G401 (cell line): ENCODE measurements around the gene EEF1AKMT3. TPM values are rescaled to one million over a fixed set of nuclear protein-coding genes. Genes with fewer than 3 reads are reported as not detected.

Experiments
- DNase-seq: peaks from one replicate; pipeline ENCODE4 v3.0.0-alpha.2; 2015; ENCODE audit warnings: low spot score
- in situ Hi-C: cut with HindIII; loops from 2 replicates; pipeline ENCODE4 v1.10.0; 2016; ENCODE audit warnings: low sequenced_read_pairs, mixed read lengths
- total RNA-seq: library from RNA; depleted of rRNA; stranded (reverse); fragments of >200 nt; shearing (Covaris generic); gene quantifications from 2 replicates; pipeline ENCODE4 v1.2.3, GENCODE V29; 2014; rRNA removed

EEF1AKMT3 gene
- total RNA-seq = 5.1 and 7.0 TPM in 2 replicates

DNA sequence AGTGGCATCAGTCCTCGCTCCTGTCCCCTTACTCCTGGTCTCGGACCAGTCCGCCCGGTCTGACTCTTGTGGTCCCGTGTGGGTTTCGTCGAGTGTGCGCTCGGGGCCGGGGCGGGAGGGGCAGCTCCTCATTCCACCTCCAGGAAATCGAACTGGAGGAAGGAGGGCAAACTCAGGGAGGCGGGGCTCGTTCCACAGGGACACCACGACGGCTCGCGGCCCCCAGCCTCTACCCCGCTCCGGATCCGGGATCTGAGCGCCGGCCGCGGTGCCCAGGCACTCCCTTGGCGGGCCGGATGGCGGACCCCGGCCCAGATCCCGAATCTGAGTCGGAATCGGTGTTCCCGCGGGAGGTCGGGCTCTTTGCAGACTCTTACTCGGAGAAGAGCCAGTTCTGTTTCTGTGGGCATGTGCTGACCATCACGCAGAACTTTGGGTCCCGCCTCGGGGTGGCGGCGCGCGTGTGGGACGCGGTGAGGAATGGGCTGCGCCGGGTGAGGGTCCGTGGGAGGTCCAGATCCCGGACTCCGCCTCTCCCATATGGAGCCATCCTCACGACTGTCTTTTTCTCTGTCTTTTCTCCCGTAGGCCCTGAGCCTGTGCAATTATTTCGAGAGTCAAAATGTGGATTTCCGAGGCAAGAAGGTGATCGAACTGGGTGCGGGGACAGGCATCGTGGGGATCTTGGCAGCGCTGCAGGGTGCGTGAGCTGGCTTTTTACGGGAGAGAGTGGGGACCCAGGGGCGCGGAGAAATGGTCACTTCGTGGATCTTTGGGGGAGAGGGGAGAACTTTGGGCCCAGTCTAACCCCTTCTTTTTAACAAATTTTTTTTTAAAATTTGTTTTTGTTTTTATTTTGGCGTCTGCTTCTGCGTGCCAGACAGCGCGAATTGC lies at the start of gene EEF1AKMT3:
Gene EEF1AKMT3, plus strand, starts transcription at position 186 of the 894 bp plus-strand sequence. Its CDS starts 111 bp downstream, at position 297.
- in situ Hi-C loops = no loop called here
- DNase-seq = peak; percentile 65

DNA sequence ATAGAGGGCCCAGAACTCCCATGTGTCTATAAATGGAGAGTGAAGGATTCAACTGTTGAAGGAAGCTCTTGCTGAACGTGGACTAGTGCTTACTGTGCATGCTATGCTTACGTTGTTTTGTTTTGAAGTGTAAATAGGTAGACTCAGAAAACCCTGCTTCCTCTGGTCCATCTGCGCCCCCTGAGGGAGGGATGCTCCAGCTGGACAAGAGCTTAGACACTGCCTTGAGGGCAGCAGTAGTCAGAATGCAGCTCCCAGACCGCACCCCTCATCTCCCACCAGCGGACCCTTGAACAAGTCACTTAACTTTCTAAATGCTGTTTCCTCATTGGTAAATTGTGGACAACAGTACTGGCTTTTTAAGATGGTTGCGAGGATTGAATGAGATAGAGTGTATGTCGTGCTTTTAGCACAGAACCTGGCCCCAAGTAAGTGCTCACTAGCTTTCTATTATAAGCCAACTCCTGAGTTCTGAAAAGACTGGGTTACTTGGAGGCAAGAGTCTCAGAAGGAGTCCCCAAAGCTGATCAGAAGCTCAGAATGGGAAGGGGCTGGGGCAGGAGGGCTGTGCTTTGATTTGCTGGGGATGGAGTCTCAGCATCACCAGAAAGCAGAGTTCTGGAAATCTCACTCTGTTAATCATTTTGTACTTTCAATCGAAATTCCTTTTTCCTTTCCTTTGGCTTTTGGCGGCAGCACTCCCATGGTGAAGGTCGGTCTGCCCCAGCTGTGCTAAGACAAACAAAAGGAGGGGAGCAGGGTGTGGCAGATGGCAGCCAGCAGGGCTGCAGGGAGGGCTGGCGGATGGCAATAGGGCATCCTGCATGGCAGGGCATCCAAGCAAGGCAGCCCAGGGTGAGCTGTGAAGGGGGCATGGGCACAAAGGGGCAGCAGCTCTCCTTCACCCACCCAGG lies 49.4 kb upstream of the EEF1AKMT3 start:
- in situ Hi-C loops = no loop called here
- peak; percentile 38 for DNase-seq

DNA sequence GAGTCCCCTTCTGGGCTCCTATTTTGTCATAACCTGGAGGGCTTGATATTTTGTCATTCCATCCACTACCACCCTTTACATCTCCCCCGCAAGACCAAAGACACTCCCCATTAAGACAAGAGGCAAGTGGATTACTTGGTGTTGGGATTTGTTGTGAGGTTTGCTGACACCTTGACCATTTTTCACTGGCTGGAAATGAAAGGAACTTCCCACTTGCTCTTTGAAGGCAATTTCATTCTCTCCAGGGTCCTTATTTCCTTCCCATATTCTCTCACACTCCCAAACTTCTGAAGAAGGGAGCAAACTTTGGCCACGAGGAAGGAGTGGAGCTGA lies 48.8 kb upstream of the EEF1AKMT3 start:
- in situ Hi-C loops = no loop called here

DNA sequence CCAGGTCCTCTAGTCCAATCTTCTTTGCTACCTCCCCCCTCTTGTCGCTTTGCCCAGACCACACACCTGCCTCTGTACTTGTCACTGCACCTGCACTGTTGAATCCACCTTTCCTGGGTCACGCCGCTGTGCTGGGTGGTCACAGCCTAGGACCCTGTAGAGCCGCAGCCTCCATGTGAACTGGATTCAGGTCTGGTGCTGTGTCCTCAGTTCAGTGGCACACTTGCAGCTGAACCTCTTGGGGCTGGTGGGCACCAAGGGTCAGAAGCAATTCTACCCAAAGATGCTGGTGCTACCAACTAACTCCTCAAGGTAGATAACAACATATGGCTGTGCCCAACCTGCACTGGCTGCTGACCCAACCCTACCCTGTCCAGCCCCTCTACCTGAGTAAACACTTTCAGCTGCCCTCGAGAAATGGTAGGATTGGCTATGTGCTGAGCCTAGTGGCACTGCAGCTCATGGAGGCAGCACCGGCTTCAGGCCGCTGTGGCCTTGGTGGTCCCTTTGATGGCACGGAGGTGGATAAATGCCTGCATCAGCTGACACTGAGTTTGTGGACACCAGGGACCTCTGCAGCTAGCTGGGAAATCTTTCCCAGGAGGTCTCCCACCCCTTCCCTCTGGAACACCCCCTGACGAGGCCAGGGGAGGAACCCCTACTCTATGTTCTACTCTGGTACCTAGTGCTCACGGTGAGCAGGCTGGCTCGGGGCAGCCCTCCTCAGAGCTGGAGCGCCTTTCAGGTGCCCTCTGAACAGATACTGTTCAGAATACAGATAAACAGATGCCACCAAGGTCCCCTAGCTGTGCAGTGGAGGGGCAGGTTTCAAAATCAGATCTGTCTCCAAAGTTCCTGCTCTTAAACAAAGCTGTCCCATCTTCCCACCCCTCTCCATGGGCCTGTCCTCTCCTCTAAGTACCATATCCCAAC lies 48.1 kb upstream of the EEF1AKMT3 start:
- in situ Hi-C loops = no loop called here
- DNase-seq = no peak

More for the DNA sequence above, 48.8 kb upstream of the EEF1AKMT3 start:
- DNase-seq = peak; percentile 18

DNA sequence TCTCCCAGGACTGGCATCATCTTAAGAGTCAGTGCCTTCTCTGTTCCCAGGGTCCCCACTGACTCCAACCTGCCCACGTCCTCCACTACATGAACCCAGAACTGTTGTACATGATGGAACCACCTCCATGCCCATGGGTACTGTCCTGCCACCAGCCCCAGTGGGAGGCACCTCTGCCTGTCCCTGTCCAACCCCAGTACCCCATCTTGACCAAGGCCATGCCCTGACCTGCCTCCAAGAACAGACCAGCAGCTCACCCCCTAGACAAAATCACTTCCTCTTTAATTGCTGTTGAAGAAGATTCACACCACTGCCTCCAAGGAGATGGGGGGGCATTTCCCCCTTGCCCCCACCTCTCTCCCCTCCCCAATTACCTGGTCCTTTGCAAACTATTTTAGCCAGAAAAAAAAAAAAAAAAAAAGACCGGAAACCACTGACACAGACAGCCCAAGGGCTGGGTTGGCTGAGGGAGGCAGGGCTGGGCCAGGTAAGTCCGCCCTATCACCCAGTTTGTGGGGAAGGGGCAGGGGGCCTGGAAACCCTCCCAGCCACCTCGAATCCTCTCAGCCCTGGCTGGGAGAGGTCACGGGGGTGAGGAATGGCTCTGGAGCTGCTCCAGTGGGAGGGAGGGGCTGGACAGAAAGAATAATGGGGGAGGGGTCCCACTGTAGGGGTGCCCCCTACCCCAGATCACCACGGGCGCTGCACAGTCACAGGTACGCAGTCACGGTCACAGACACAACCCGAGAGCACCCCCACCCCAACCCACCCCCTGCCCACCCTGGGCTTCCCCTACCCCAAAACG lies 47.3 kb upstream of the EEF1AKMT3 start:
- in situ Hi-C loops = no loop called here
- DNase-seq = no peak

DNA sequence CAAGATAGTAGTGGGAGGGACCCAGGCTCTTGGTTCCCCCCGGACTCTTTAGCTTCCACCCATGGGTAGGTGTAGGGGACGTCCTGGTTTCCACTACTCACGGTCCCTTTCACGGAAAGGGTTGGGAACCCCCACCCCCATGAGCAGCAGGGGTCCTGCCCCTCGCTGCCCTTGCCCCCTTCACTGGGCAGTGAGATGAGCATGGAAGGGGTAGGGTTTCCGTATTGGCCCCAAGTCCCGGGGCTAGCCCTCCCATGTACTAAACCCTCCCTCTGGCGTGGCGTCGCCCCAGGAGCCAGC lies 46.6 kb upstream of the EEF1AKMT3 start:
- in situ Hi-C loops = no loop called here
- DNase-seq = no peak

DNA sequence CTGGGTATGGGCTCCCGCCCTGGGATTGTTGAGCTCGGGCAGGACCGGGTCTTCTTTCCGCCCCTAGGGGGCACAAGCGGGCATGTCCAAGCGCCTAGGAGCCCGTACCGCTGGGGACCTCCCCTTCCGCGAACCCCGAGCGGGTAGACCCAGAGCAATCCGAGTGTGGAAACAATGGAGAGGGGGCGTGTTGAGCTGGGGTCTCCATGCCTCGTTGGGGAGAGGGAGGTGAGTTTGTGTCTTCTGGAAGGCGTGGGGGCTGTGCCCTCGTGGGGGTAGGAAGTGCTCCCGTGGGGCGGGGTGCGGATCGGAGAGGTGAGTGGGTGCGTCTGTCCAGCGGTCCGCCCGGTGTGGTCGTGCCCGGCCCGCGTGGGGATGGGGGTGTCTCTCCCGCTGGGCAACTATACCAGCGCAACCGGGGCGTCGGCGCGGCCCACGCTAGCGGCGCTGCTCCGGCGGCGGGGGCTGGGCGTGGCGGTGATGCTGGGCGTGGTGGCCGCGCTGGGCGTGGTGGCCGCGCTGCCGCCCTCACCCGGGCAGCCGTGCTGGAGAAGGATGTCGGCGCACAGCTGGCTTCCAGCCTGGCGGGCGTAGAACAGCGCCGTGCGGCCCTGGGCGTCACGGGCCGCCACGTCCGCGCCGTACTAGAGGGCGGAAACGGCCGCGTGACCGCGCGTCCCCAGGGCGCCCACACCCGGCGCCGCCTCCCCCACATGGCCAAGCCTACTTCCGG lies 46.1 kb upstream of the EEF1AKMT3 start:
- in situ Hi-C loops = no loop called here
- DNase-seq = peak; percentile 64

DNA sequence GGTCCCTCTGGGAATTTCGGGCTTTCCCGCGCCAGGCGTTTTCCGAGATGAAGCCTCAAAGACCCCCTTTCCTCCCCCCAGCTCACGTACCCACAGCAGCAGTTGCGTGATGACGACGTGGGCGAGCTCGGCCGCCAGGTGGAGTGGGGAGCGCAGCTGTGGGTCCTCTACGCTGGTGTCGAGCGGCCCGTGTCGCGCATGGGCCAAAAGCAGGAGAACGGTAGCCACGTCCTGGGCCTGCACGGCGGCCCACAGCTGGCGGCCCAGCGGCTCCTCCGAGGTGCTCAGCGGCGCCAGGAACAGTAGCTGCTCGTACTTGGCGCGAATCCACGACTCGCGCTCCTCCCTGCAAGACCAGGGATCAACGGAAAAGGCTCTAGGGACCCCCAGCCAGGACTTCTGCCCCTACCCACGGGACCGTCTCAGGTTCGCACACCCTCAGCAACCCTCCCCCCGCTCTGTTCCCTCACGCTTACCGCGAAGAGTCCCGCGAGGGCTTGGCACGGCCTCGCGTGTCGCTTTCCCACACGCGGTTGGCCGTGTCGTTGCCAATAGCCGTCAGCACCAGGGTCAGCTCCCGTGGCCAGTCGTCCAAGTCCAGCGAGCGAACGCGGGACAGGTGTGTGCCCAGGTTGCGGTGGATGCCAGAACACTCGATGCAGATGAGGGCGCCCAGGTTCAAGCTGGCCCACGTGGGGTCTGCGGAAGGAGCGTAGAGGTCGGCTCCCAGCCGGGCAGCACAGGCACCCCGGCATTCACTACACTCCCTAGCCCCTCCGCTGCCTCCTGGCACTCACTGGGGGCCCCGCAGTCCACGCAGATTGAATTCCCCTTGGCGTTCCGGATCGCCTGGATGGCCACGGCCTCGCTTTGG lies 45.3 kb upstream of the EEF1AKMT3 start:
- DNase-seq = peak; percentile 38
- in situ Hi-C loops = no loop called here

DNA sequence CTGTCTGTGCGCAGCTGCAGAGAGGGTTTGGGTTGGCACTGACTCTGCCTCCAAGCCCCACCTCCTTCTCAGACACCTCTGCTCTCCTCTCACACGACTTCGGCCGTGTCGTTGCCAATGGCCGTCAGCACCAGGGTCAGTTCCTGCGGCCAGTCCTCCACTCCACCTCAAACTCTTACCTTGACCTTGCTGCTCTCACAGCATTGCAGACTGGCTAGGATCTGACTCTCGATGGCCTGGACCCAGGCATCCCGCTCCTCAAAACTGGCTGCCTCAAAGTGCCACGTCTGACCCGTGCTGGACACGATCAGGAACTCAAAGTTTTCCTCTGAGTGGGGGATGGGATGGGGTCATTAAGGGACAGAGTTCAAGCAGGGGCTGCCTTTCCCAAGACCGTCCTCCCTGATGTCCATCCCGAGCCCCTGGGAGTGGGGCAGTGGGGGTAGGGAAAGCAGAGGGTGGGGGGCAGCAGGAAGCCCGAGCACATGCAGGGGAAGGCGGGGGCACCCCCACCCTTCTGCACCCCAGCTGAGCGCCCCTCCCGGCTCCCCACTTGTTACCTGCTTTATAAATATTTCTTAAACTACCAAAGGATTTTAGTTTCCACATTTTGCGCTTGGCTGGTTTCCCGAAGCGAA lies 44.5 kb upstream of the EEF1AKMT3 start:
- DNase-seq = peak; percentile 64
- in situ Hi-C loops = no loop called here

DNA sequence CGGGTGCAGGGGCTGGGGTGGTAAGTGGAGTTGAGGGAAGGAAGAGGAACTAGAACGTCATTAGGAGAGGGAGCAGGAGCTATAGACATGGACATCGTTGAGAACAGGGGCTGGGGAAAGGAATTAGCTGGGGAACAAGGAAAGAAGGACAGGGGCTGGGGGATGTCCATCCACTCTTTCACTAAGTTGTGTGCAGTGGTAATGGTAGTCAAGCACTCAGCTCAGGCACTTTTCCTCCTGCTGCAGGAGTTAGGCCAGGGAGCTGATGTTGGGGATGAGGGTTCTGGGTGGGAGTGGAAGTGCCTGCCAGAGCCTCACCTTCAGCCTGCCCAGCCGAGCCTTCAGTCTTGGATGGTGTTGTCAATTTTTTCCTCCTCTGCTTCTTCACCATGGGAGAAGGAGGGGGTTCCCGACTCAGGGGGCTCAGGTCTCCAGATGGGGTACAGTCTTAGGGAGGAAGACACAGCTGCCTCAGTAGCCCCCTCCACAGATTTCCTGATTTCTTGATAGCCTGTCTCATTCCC lies 43.0 kb upstream of the EEF1AKMT3 start:
- DNase-seq = peak; percentile 4
- in situ Hi-C loops = no loop called here

DNA sequence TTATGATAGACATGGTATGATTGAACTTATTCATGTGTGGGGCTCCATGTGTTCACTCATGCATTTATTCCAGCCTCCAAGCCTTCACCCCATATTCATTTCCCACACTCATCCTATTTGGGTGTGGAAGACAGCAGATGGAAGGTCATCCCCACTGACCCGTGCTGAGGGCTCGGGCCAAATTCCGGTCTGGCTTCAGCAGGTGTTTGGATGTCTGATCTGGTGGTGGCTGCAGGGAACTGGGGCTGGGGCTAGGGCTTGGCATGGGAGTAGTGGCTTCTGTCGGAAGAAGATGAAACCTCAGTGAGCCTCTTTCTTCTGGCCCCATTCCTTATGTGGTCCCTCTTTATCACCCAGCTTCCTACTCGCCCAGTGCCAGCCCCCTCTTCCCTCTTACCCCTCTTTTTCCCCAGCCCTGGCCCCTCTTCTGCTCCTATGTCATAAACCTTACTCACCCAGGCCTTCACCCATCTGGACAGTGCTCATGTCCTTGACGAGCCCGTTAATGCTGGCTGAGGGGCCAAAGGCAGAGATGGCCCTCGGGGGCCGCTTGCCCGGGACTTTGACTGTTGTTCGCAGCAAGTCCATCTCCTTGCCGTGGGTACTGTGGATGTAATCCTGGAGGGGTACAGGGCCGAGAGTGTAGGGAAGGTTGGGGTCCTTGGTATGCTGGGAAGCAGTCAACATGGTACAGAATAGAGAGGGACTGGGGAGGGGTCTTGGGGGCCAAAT lies 41.9 kb upstream of the EEF1AKMT3 start:
- in situ Hi-C loops = no loop called here
- DNase-seq = peak; percentile 59

DNA sequence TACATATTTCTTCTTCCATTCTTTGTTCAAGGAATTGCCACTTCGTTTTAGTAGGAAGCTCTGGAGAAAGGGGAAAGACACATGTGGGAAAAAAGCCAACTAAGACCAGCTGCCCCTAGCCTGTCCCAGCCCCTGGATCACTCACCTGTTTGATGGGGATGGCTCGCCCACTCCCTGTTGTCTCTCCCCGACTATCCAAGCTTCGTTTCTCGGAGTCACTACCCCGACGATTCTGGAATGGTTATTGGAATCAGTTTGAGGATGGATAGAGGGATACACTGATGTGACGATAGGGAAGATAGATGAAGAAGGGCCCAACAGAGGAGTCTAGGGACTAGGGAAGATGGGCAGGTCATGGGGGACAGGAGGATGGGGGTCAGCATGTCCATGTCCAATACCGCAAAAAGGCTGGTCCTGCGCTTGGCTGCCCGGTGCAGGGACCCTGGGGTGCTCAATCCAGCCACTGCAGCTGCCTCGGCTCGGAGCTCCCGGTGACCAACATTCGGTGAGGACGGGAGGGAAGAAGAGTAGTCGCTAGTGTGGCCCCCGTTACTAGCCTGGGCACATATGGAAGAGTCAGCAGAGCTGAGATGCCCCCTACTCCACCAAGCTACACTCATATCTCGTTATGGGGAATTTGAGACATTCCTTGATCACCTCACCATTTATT lies 40.9 kb upstream of the EEF1AKMT3 start:
- in situ Hi-C loops = no loop called here
- no peak for DNase-seq

DNA sequence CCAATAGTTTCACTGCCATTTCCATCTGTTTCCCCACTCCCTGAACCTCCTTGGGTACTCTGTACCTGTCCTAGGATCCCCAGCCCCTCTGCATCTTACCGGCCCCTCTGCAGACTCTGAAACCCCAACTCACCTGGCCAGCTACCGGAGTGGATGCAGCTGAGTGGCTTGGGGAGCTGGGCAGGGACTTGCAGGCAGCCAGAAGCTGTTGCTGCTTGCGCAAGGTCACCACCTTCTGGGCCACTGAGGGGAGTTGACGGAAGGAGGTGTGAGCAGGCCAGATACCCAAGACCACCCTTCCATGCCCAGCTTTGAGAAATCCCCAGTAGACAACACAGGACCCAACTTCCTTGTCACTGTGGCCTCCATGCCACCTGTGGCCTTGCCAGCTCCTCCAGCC lies 40.1 kb upstream of the EEF1AKMT3 start:
- in situ Hi-C loops = no loop called here
- DNase-seq = no peak

DNA sequence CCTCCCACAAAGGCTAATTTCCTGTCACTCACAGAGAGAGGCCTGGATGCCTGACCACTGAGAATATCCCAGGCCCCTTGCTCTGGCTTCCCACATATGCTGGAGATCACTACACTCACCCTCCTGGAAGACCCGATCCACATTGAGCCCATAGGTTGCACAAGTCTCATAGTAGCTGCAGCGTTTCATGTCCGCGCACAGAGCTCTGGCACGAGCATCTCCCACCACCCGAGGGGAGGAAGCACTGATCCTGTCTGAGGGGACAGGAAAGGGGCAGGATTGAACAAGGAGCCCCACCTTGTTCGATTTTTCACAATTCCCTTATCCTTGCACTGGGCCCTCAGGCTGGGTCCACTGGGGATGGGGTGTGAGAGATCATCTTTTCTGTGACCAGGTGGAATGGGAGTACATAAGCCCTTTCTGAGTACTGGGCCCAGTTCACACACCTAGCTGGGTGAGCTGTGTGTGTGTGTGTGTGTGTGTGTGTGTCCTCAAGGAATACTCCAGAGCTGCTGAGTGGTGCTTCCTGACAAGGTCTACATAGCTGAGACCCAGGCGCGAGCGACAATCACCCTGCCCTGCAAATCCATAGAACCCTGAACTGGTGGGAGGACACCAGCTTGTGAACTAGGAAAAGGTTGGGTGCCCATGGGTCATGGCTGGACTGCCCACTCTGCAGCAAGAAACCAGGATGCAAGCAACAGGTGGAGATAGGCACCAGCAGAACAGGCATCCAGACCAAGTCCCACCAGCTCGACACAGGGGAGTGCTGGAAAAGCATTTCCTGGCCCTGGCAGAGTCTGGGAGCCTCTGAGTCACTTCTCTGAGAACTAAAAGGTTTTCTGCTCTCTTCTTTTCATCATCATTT lies 39.5 kb upstream of the EEF1AKMT3 start:
- peak; percentile 4 for DNase-seq
- in situ Hi-C loops = no loop called here
